ENCODE results near the gene MGST2.

The MGST2 gene

DNA sequence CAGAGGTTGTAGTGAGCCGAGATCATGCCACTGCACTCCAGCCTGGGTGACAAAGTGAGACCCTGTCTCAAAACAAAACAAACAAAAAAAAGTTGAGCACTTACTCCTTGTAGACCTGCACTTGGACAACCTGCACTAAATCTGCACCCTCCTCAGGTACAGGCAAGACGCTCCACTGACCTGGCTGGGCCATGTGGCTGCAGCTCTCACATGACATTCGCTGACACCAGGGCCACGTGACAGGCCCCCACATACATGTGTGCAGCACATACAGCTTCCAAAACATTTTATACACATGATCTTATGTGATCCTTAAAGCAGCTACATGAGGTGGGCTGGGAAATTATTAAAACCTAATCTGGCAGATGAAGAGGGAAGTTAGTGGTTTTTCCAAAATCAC is 62.5 kb downstream of the MGST2 start:
- H3K27ac ChIP-seq, result no peak overlapping the region
- CTCF ChIA-PET, result interaction anchor here (0.5 to 0.6 kb wide), 2 partner anchors 503 to 1065 kb away, joined by 4 to 7 read pairs; no protein-coding TSS in a partner anchor
- no peak for DNase-seq (ENCODE audit: low spot score)
- TF ChIP-seq, protein P1, sequence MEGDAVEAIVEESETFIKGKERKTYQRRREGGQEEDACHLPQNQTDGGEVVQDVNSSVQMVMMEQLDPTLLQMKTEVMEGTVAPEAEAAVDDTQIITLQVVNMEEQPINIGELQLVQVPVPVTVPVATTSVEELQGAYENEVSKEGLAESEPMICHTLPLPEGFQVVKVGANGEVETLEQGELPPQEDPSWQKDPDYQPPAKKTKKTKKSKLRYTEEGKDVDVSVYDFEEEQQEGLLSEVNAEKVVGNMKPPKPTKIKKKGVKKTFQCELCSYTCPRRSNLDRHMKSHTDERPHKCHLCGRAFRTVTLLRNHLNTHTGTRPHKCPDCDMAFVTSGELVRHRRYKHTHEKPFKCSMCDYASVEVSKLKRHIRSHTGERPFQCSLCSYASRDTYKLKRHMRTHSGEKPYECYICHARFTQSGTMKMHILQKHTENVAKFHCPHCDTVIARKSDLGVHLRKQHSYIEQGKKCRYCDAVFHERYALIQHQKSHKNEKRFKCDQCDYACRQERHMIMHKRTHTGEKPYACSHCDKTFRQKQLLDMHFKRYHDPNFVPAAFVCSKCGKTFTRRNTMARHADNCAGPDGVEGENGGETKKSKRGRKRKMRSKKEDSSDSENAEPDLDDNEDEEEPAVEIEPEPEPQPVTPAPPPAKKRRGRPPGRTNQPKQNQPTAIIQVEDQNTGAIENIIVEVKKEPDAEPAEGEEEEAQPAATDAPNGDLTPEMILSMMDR (conservative IDR thresholded peaks at IDR 0.05; ENCODE audit: low read depth), result no peak
- POLR2A ChIA-PET (ENCODE audit: low non-redundant PET), result no interaction called here

DNA sequence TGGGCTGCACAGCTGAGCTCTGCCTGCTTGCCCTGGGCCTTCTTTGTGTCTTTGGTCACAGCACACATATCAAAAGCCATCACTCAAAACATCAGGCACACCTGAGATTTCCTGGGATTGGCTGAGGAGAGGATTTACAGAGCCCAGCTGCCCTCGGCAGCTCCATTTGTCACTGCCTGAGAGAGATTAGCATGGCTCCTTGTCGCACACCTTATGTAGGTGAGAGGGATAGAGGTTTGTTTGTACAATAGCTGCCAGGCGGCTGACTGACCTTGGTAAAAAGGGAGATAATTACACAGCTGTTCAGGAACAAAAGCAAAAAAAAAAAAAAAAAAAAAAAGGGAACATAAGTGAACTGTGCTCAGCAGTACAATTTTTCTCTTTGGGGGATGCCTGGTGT is 63.2 kb downstream of the MGST2 start:
- no peak overlapping the region for H3K27ac ChIP-seq
- POLR2A ChIA-PET (ENCODE audit: low non-redundant PET), result interaction anchor here (0.6 kb wide), 1 partner anchor 71 kb away, joined by 4 read pairs; no protein-coding TSS in a partner anchor
- no peak for DNase-seq (ENCODE audit: low spot score)
- TF ChIP-seq, protein P1 (conservative IDR thresholded peaks at IDR 0.05; ENCODE audit: low read depth), result no peak
- CTCF ChIA-PET, result interaction anchor here (0.6 kb wide), 3 partner anchors 89 to 910 kb away, joined by 3 to 7 read pairs (median 3); no protein-coding TSS in a partner anchor

DNA sequence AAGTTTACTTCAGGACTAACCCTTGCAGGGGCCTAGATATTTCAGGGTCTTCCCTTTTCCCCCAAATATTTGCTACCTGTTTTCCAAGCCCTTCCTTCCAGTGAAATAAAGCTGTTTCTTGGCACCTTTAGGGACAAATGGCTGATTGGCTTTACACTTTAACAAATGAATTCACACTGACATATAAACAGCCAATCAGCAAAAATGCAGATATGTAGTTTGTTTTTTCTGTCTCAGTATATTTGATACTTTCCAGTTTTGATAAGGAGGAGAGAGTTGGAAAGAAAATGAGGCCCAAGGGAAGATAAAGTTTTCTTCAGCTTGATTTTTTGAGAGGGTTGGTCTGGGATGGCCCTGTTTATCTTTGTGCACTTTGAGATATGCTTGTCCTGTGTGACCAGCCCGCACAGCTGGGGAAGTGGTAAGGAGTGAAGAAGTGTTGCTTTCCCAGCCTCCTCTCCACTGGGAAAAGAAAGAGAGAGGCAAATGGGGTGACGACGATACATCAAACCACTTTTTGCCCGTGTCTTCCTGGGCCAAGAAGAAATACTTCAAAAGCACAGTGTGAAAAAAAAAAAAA is 67.5 kb downstream of the MGST2 start:
- CTCF ChIA-PET, result interaction anchor here (0.6 to 1.2 kb wide), 2 partner anchors 518 to 627 kb away, joined by 4 to 5 read pairs; no protein-coding TSS in a partner anchor
- H3K27ac ChIP-seq, result no peak overlapping the region
- TF ChIP-seq, protein P1 (conservative IDR thresholded peaks at IDR 0.05; ENCODE audit: low read depth), result no peak
- POLR2A ChIA-PET (ENCODE audit: low non-redundant PET), result no interaction called here
- DNase-seq (ENCODE audit: low spot score), result no peak

DNA sequence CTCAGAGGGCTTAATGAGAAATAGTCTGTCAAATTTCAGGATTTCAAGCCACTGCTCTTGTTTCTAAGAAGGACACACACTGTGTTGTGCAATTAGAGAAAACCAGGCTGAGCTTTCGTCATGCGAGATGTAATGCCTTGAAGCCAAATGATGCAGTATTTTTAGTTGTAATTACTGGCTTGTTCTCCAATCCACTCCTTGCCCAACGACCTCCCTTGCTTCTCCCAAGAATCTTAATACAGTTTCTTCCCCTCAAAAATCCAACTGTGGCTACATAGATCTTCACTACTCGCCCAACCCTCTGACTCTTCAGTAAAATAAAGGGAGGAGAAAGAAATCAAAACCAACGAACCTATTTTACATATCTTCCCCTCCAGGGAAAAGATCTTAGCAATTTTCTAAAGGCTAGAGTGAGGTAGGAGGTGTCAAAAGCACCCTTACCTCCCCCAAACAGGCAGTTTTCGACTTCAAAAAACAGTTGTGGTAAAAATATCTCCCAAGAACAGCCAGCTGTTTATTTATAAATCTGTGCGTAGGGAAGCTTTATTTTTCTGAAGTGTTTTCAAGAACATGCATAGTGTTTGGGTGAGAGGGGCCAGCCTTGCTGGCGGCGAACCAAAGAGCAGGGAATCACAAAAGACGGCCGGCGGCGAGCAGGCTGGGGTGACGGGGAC is 68.7 kb downstream of the MGST2 start:
- CTCF ChIA-PET, result interaction anchor here (0.6 to 1.4 kb wide), 16 partner anchors 30 to 626 kb away, joined by 3 to 8 read pairs (median 3); no protein-coding TSS in a partner anchor
- TF ChIP-seq, protein P1 (conservative IDR thresholded peaks at IDR 0.05; ENCODE audit: low read depth), result no peak
- DNase-seq (ENCODE audit: low spot score), result no peak
- POLR2A ChIA-PET (ENCODE audit: low non-redundant PET), result no interaction called here
- peak overlapping the region; percentile 36; the same call in 1 of the 2 replicates for H3K27ac ChIP-seq

DNA sequence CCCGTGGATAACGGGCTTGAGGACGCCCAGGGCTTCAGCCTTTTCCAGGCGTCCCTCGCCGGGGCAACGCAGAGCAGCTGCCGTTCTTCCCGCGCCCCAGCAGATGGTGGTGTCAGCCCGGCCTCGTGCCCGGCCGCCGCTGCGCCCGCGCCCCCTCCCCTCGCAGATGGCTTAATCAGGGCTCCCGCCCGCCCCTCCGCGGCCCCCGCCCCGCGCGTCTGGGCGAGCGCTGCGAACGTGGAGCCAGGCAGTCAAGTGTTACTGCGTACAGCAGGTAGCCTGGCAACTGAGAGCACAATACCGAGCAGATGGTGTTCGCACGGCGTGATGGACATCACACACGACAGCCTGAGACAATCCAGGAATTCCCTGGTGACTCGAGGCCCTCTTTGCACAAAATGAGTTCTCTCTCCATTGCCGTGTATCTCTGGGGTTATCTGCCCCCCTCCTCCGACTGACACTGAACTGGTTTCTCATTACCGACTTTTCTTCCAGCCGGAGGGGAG is 69.3 kb downstream of the MGST2 start:
- CTCF ChIA-PET, result interaction anchor here (0.6 to 1.4 kb wide), 13 partner anchors 30 to 625 kb away, joined by 3 to 8 read pairs (median 4); no protein-coding TSS in a partner anchor
- peak; percentile 80 for DNase-seq (ENCODE audit: low spot score)
- TF ChIP-seq, protein P1 (conservative IDR thresholded peaks at IDR 0.05; ENCODE audit: low read depth), result peak; percentile 88
- peak overlapping the region; percentile 36; the same call in 1 of the 2 replicates for H3K27ac ChIP-seq
- POLR2A ChIA-PET (ENCODE audit: low non-redundant PET), result no interaction called here
